DOHH2 (cell line): ENCODE data around the gene ETV7.

Source experiments
- EZH2phosphoT487 ChIP-seq: fragments of 200-600 bp; sonication (generic); IDR thresholded peaks from 2 replicates; pipeline ENCODE4 v1.6.1; 2017; ENCODE audit warnings: borderline replicate concordance, mild to moderate bottlenecking, antibody characterized with exemption, low read length, moderate library complexity, mixed read lengths
- TF ChIP-seq, protein P1 (sequence below): fragments of 200-600 bp; sonication (generic); IDR thresholded peaks from one replicate; pipeline ENCODE4 v1.5.1; 2014; ENCODE audit warnings: antibody characterized with exemption, mild to moderate bottlenecking, low read depth, low read length; ENCODE audit not compliant: poor library complexity, severe bottlenecking

- TF ChIP-seq, protein P1, sequence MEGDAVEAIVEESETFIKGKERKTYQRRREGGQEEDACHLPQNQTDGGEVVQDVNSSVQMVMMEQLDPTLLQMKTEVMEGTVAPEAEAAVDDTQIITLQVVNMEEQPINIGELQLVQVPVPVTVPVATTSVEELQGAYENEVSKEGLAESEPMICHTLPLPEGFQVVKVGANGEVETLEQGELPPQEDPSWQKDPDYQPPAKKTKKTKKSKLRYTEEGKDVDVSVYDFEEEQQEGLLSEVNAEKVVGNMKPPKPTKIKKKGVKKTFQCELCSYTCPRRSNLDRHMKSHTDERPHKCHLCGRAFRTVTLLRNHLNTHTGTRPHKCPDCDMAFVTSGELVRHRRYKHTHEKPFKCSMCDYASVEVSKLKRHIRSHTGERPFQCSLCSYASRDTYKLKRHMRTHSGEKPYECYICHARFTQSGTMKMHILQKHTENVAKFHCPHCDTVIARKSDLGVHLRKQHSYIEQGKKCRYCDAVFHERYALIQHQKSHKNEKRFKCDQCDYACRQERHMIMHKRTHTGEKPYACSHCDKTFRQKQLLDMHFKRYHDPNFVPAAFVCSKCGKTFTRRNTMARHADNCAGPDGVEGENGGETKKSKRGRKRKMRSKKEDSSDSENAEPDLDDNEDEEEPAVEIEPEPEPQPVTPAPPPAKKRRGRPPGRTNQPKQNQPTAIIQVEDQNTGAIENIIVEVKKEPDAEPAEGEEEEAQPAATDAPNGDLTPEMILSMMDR = no peak
- no peak for TF ChIP-seq EZH2phosphoT487
Measured at GRCh38 chr6:36324715-36325114, 62.8 kb downstream of the ETV7 start.
